ENCODE data around the gene DUSP6.
"Not testable (repeated sequence)": the region's sequence is repeated elsewhere in the genome, so short reads cannot be mapped to it uniquely, and the experiment has no call there.

Gene DUSP6

GRCh38 chr12:89340861-89341260, 11.4 kb downstream of the DUSP6 start:
- Histone ChIP-seq H3K4me3 (ENCODE audit: low read length) (no peak overlapping the region), H3F3A (ENCODE audit: insufficient read depth, low read length) (peaks cover 15% of the 10 kb centered on the region), H3K79me2 (ENCODE audit: low read length) (no peaks in the 10 kb centered on the region), H3K4me2 (ENCODE audit: low read depth, low read length) (no peak overlapping the region), H3K36me3 (replicated peaks; ENCODE audit: insufficient read depth, low read length) (no peaks in the 10 kb centered on the region), H3K4me1 (ENCODE audit: low read length) (peaks cover 17% of the 10 kb centered on the region), H3K9me2 (replicated peaks; ENCODE audit: insufficient read depth, low read length) (no peaks in the 10 kb centered on the region), H3K27ac (ENCODE audit: low read length) (no peak overlapping the region), H3K27me3 (replicated peaks; ENCODE audit: insufficient read depth, low read length) (no peaks in the 10 kb centered on the region), H3K9me3 (replicated peaks; ENCODE audit: insufficient read depth, low read length) (no peaks in the 10 kb centered on the region), H4K20me1 (ENCODE audit: insufficient read depth, low read length) (no peaks in the 10 kb centered on the region), H2AFZ (ENCODE audit: low read length) (no peak overlapping the region), H3K9ac (ENCODE audit: low read length) (no peak overlapping the region)
- no peak for DNase-seq
- no peak for TF ChIP-seq CTCF (IDR thresholded peaks at IDR 0.05; ENCODE audit: low read length)
- TF ChIP-seq EZH2phosphoT487 (IDR thresholded peaks at IDR 0.05; ENCODE audit: low read length): no peak
- TF ChIP-seq EZH2 (optimal IDR thresholded peaks at IDR 0.05; ENCODE audit: low read depth, low read length): no peak

GRCh38 chr12:89339526-89339925, 12.8 kb downstream of the DUSP6 start:
- Histone ChIP-seq H3K9me2 (replicated peaks; ENCODE audit: insufficient read depth, low read length) (no peaks in the 10 kb centered on the region), H3K4me3 (ENCODE audit: low read length) (no peak overlapping the region), H3K9me3 (replicated peaks; ENCODE audit: insufficient read depth, low read length) (no peaks in the 10 kb centered on the region), H3F3A (ENCODE audit: insufficient read depth, low read length) (peaks cover 1% of the 10 kb centered on the region), H3K4me2 (ENCODE audit: low read depth, low read length) (no peak overlapping the region), H3K9ac (ENCODE audit: low read length) (no peak overlapping the region), H3K27ac (ENCODE audit: low read length) (no peak overlapping the region), H4K20me1 (ENCODE audit: insufficient read depth, low read length) (no peaks in the 10 kb centered on the region), H2AFZ (ENCODE audit: low read length) (no peak overlapping the region), H3K4me1 (ENCODE audit: low read length) (peaks cover 7% of the 10 kb centered on the region), H3K79me2 (ENCODE audit: low read length) (no peaks in the 10 kb centered on the region), H3K27me3 (replicated peaks; ENCODE audit: insufficient read depth, low read length) (no peaks in the 10 kb centered on the region), H3K36me3 (replicated peaks; ENCODE audit: insufficient read depth, low read length) (no peaks in the 10 kb centered on the region)
- TF ChIP-seq EZH2phosphoT487 (IDR thresholded peaks at IDR 0.05; ENCODE audit: low read length) (no peak), CTCF (IDR thresholded peaks at IDR 0.05; ENCODE audit: low read length) (no peak), EZH2 (optimal IDR thresholded peaks at IDR 0.05; ENCODE audit: low read depth, low read length) (no peak)
- no peak for DNase-seq

- not testable (repeated sequence) for H3K9me2 ChIP-seq (replicated peaks; ENCODE audit: insufficient read depth, low read length); H3K4me1 ChIP-seq (ENCODE audit: low read length); H2AFZ ChIP-seq (ENCODE audit: low read length); H3K9ac ChIP-seq (ENCODE audit: low read length); H3F3A ChIP-seq (ENCODE audit: insufficient read depth, low read length); H3K9me3 ChIP-seq (replicated peaks; ENCODE audit: insufficient read depth, low read length); H3K27ac ChIP-seq (ENCODE audit: low read length); DNase-seq; H3K79me2 ChIP-seq (ENCODE audit: low read length); H3K4me2 ChIP-seq (ENCODE audit: low read depth, low read length); H3K4me3 ChIP-seq (ENCODE audit: low read length); H4K20me1 ChIP-seq (ENCODE audit: insufficient read depth, low read length); H3K27me3 ChIP-seq (replicated peaks; ENCODE audit: insufficient read depth, low read length); H3K36me3 ChIP-seq (replicated peaks; ENCODE audit: insufficient read depth, low read length)
These were observed 15.2 kb downstream of the DUSP6 start for GRCh38 chr12:89337136-89337535.

GRCh38 chr12:89335452-89336244, 16.7 kb downstream of the DUSP6 start:
- Histone ChIP-seq H3K27ac (ENCODE audit: low read length) (no peak overlapping the region), H3K4me2 (ENCODE audit: low read depth, low read length) (no peak overlapping the region), H4K20me1 (ENCODE audit: insufficient read depth, low read length) (no peaks in the 10 kb centered on the region), H3K4me1 (ENCODE audit: low read length) (peaks cover 6% of the 10 kb centered on the region; the same call in 1 of the 2 replicates), H3K36me3 (replicated peaks; ENCODE audit: insufficient read depth, low read length) (no peaks in the 10 kb centered on the region), H3K9ac (ENCODE audit: low read length) (no peak overlapping the region), H3K9me3 (replicated peaks; ENCODE audit: insufficient read depth, low read length) (no peaks in the 10 kb centered on the region), H2AFZ (ENCODE audit: low read length) (no peak overlapping the region), H3K9me2 (replicated peaks; ENCODE audit: insufficient read depth, low read length) (no peaks in the 10 kb centered on the region), H3F3A (ENCODE audit: insufficient read depth, low read length) (peaks cover 3% of the 10 kb centered on the region; the same call in 1 of the 2 replicates), H3K27me3 (replicated peaks; ENCODE audit: insufficient read depth, low read length) (no peaks in the 10 kb centered on the region), H3K4me3 (ENCODE audit: low read length) (no peak overlapping the region), H3K79me2 (ENCODE audit: low read length) (no peaks in the 10 kb centered on the region)
- no peak for TF ChIP-seq CTCF (IDR thresholded peaks at IDR 0.05; ENCODE audit: low read length)
- no peak for TF ChIP-seq EZH2 (optimal IDR thresholded peaks at IDR 0.05; ENCODE audit: low read depth, low read length)
- no peak for TF ChIP-seq EZH2phosphoT487 (IDR thresholded peaks at IDR 0.05; ENCODE audit: low read length)
- no peak for DNase-seq
